ENCODE measurements around the gene MYO9A.
A peak's percentile ranks its signal among the peaks of the same experiment; 100 is the strongest.

DNA sequence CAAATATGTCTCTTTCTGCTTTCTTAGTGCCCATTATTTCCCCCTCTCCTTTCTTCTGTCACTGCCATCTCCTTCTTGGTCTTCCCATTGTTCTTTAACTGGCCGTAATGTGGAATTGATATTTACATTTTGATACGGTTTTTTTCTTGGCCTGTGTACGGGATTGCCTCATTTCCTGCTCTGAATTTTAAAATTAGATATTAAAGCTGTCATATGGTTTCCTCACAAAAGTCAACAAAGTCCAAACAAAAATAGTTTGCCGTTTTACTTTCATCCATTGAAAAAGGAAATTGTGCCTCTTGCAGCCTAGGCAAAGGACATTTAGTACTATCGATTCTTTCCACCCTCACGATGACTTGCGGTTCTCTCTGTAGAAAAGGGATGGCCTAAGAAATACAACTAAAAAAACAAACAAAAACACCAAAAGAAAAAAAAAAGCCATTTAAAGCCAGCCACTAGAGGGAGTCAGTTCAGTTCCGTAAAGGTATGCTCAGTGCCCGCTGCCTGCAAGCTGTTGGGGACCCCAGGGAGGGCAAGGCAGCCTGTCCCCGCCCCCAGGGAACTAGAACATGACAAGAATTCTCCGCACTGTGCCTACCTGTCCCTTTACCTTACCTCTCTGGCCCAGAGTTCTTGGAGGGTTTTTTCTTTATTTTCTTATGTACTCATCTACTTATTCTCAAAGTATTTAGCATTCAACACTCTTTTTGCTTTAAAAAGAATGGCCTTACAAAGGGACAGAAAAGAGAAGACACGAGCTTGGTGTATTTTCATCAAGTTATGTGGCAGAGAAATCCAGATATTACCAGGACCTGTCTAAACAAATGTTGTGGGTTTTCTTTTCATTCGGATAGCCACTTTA lies 337.6 kb downstream of the MYO9A start:
- TF ChIP-seq CTCF (conservative IDR thresholded peaks at IDR 0.05), result peak; percentile 79
- TF ChIP-seq EZH2 (IDR thresholded peaks at IDR 0.05; ENCODE audit: low read depth), result no peak
